ENCODE results near the gene AMDHD2.
A peak's percentile ranks its signal among the peaks of the same experiment; 100 is the strongest.

Gene AMDHD2

DNA sequence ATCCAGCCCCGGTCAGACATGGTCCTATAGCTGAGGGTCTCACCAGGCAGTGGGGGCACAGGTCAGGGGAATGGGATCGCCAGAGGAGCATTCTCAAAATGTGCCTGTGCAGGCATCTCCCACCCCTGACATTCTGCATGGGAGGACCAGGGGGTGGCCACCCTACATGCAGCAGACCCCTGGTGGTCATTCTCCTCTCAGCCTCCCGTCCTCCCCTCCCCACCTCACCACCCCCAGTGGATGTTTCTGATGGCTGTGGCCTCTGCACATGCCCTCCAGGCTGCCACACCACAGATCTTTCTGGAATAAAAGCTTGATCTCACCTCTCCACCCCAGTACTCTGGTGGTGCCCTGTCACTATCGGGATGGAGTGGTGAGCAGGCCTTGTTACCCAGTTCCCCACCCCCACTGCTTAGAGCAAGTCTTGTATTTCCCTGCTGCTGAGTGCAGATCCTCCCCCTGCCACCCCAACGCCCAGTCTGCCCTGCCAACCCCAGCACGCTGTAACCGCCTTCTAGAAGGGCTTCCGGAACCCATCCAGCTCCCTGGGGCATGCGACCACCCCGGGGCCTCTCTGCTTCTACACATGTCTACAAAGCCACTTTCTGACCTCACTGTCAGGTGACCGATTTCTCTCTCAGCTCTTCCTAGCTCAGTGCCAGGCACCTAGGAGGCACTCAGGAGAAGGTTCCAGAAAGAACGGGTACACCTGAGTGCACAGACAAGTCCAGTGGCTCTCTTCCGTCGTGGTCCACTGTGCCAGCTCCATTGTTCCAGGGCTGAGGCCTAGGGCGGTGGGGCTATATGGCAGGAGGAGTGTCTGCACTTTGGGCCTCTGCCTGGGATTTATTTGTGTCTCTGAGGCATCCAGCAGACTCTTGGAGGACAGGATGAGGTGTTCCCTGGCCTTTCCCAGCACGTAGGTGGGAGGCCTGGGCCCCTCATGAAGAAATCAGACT lies 36.0 kb upstream of the AMDHD2 start:
- no peak for DNase-seq (ENCODE audit: low read depth)

GRCh38 chr16:2484898-2485508 lies 35.2 kb upstream of the AMDHD2 start:
- DNase-seq (ENCODE audit: low read depth), result no peak

GRCh38 chr16:2485811-2486507 lies 34.2 kb upstream of the AMDHD2 start:
- no peak for DNase-seq (ENCODE audit: low read depth)

GRCh38 chr16:2486645-2487516 lies 33.3 kb upstream of the AMDHD2 start:
- peak; percentile 83 for DNase-seq (ENCODE audit: low read depth)

DNA sequence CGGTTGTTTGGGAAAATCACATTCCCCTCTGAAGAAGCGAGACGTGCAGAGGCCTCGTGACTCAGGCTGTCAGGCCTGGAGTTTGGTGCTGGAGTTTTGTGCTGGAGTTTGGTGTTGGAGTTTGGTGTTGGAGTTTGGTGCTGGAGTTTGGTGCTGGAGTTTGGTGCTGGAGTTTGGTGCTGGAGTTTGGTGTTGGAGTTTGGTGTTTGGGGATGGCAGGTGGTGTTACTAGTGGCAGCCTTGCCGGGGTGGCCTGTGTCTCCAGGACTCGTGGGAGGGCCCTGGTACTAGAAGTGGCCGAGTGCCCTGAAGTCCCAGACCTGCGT lies 32.7 kb upstream of the AMDHD2 start:
- no peak for DNase-seq (ENCODE audit: low read depth)

DNA sequence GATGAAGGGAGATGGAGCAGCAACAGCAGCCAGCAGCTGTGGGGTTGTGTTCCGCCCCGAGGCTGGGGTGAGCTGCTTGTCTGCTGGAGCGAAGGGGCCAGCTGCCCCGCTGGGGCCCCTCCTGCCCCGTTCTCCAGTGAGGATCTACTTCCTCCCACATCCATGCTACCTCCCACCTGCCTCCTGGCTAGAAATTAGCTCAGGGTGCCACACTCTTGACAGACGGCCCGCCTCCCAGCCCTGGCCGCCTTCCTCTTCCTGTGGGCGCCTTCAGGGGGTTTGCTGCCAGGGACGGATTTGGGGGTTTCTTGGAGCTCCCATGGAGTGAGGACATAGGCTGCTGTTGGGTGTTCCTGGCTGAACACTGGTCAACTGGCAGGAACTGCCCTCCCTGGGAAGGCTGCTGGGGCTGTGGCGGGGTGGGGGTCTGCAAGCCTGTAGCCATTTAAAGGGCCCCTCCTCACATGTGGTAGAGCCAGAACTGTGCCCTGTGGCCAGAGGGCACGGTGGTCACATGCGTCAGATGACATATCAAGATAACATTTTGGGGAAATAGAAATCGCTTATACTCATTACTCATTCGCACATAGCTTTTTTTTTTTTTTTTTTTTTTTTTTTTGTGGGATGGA lies 32.2 kb upstream of the AMDHD2 start:
- DNase-seq (ENCODE audit: low read depth), result no peak

DNA sequence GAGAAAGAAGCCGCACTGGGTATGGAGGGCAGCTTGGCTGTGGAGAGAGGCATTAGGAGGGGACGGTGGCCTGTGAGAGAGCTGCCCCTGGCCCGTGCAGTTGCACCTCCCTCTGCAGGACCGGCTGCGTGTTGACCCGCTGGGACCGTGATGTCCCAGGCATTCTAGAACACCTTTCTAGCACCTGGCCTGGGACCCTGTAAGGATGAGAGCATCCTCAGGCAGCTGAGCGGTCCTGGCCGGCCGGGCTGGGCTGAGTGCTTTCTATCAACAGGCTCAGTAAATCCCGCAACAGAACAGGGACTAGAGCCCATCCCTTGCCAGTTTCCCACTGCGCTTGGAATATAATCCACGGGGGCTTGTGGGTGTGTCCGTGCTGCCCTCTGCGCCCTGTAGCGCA lies 30.6 kb upstream of the AMDHD2 start:
- DNase-seq (ENCODE audit: low read depth), result no peak

DNA sequence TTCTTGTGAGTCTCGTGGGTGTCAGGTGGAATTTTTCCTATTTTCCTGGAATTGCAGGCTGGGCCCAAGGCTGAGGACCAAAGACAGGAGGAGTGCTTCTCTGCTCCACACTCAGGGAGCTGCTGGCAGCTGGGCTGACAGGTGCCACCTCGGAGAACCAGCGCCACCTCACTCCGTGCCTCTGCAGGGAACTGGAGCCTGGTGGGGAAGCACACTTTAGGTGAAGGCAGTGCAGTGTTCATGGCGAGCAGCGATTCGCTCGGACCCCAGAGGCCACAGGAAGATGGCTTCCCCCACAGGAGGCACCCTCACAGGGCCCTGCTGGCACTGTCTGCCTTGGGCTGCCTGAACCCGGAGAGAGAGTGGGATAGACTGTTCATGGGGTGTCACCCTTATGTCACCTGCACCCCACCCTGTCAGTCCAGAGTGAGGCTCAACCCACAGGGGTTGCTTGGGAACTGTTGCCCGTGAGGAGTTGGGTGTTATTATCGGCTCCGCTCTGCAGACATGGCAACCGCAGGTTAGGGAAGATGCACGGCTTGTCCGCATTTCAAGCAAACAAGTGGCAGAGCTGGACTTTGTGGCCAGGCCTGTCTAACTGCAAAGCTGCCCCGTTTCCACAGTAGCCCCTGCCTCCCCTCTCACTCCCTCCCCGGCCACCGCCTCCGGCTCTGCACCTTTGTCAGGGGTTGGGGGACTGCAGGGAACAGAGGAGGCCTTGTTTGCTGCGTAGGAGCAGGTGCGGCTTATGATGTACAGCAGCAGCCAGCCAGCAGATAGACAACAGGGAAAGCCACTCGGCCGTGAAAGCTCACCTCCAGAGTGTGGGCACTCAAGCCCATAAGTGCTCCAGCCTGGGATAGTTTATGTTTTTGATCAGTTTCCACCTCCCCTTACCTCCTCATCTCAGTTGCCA lies 29.7 kb upstream of the AMDHD2 start:
- no peak for DNase-seq (ENCODE audit: low read depth)

DNA sequence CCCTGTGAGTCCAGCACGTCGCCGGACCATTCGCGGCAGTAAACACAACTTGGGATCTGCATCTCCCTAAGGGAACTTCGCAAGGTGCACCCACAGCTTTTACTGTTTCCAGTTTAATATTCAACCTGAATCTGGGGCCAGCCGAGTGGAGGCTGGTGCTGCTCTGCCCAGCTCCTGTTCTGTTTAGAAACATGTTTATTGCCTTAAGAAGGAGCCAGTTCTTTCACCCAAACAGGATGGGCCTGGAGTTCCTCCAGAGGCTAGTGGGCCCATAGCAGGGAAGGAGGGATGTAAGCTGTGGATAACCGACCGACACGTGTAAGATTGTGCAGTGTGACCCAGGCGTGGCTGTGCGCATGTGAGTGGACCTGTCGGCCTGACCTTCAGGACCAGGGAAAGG lies 27.9 kb upstream of the AMDHD2 start:
- no peak for DNase-seq (ENCODE audit: low read depth)

GRCh38 chr16:2493605-2494004 lies 26.6 kb upstream of the AMDHD2 start:
- no peak for DNase-seq (ENCODE audit: low read depth)

DNA sequence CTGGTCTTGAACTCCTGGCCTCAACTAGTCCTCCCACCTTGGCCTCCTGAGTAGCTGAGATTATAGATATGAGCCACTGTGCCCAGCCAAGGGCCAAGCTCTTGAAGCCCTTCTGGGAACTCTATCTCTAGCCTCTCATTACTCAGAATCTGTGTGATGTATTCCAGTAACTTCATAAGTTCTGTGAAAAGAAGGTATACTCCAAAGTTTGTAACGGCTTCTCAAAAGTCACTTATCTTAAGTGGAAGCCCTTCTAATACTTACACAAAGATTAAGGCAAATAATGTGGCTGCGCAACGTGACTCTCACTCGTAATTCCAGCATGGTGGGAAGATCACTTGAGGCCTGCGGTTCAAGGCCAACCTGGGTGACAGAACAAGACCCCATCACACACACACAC lies 25.6 kb upstream of the AMDHD2 start:
- no peak for DNase-seq (ENCODE audit: low read depth)

- no peak for DNase-seq (ENCODE audit: low read depth)
Observed at GRCh38 chr16:2495041-2495440, 25.1 kb upstream of the AMDHD2 start.

DNA sequence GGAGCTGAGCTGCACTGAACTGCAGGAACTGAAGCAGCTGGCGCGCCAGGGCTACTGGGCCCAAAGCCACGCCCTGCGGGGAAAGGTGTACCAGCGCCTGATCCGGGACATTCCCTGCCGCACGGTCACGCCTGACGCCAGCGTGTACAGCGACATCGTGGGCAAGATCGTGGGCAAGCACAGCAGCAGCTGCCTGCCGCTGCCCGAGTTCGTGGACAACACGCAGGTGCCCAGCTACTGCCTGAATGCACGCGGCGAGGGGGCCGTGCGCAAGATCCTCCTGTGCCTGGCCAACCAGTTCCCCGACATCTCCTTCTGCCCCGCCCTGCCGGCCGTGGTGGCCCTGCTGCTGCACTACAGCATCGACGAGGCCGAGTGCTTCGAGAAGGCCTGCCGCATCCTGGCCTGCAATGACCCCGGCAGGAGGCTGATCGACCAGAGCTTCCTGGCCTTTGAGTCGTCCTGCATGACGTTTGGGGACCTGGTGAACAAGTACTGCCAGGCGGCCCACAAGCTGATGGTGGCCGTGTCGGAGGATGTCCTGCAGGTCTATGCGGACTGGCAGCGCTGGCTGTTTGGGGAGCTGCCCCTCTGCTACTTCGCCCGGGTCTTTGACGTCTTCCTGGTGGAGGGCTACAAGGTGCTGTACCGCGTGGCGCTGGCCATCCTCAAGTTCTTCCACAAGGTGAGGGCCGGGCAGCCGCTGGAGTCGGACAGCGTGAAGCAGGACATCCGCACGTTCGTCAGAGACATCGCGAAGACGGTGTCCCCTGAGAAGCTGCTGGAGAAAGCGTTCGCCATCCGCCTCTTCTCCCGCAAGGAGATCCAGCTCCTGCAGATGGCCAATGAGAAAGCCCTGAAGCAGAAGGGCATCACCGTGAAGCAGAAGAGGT lies 23.7 kb upstream of the AMDHD2 start:
- no peak for DNase-seq (ENCODE audit: low read depth)

GRCh38 chr16:2497116-2497630 lies 23.0 kb upstream of the AMDHD2 start:
- DNase-seq (ENCODE audit: low read depth), result no peak

- DNase-seq (ENCODE audit: low read depth), result no peak
Observed at GRCh38 chr16:2497695-2498484, 22.3 kb upstream of the AMDHD2 start.

- no peak for DNase-seq (ENCODE audit: low read depth)
Observed at GRCh38 chr16:2498531-2499253, 21.5 kb upstream of the AMDHD2 start.

DNA sequence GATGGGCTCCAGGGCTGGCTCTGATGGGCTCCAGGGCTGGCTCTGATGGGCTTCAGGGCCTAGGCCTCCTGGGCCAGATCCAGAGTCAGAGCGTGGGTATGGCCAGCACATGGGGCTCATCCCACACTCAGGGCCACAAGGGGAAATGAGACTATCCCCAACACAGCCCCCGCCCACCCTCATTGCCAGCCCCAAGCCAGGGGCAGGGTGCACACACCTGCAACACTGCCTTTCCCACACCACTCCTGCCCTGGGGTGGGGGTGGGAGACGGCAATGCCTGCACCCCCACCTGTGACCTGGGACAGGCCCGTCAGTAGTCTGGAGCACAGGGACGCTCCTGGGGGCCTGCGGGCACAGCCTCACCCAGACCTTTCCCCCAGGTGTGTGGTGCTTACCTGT lies 20.7 kb upstream of the AMDHD2 start:
- no peak for DNase-seq (ENCODE audit: low read depth)
